HG03175 (cell line): ENCODE results near the gene DCUN1D4.

ENCODE experiments used
- ATAC-seq: cut with Tn5 transposase; IDR thresholded peaks from one replicate; pipeline ENCODE4 v1.9.1; 2021; ENCODE audit warnings: mild to moderate bottlenecking, moderate library complexity; ENCODE audit not compliant: unreplicated experiment

The DCUN1D4 gene

GRCh38 chr4:51853027-51853682 is 10.2 kb downstream of the DCUN1D4 start:
- no peak for ATAC-seq

DNA sequence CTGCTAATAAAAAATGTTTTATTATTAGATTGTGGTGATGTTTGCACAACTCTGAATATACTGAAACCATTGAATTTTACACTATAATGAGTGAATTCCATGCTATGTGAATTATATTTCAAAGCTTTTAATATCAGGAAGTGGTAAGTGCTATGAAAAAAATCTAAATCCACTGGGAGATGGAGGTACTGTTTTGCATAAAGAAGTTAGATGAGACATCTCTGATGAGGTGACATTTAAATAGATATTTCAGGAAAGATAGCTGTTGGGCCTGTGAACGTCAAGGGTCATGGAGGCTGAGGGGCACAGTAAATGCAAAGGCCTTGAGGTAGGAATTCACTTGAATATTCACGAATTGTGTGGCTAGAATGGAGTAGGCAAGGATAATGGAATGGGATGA is 12.3 kb downstream of the DCUN1D4 start:
- ATAC-seq = no peak

GRCh38 chr4:51855751-51856150 is 12.8 kb downstream of the DCUN1D4 start:
- no peak for ATAC-seq

DNA sequence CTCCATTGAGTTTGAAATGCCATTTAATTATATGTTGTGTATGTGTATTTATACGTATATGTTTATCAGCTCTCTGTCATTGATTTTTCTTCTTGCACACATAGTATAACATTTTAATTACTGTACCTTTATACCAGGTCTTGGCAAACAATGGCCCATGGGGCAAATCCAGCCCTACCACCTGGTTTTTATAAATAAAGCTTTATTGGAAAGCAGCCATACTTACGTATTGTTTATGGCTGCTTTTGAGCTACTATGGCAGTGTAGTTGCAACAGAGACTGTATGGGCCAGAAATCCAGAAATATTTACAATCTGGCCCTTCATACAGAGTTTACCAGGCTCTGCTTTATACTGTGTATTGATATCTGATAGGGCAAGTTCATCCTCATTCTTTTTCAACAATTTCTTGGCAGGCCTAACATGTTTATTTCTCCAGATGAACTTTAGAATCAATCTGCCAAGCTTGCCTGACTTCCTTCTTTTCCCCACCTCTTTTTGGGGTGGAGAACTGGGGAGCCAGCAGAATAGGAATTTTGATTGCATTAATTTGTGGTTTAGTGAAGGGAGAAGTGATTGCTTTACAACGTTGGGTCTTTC is 15.8 kb downstream of the DCUN1D4 start:
- no peak for ATAC-seq

DNA sequence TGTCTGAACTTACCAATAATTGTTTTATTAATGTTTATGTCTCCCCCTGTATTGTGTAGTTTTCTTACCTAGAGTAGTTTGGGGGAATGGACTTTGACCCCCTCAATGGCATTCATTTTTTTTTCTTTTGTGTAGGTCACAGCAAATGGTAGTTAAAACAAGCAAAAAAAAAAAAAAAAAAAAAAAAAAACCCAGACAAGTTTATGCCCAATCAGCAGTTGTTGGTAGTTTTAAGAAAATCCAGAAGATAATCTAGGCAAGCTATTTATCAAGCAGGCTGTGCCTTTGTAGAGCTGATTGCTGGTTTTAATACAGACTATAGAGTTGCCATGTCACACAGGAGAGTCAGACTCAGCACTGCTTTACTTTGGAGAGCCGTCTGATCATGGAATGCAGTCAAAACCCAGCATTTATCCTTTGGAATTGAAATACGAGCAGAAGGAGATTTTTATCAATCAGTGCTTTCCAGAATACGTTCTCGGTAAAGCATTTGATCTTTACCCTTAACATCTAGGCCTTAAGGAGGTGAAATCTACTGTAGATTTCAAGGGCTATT is 16.6 kb downstream of the DCUN1D4 start:
- ATAC-seq = no peak

- ATAC-seq = no peak
Measured at GRCh38 chr4:51862199-51862598, 19.2 kb downstream of the DCUN1D4 start.

DNA sequence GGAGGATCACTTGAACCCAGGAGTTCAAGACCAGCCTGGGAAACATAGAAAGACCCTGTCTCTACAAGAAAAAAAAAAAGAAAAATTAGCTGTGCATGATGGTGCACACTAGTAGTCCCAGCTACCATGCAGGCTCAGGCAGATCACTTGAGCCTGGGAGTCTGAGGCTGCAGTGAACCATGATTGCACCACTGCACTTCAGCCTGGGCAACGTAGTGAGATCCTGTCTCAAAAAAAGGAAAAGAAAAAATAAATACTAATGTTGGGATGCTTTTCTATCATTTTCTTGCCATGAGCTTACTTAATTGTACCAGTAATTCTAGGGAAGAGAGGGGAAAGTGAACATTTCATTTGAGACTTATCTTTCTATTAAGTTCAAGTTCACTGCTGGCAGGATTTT is 19.8 kb downstream of the DCUN1D4 start:
- ATAC-seq = no peak

GRCh38 chr4:51865717-51866116 is 22.8 kb downstream of the DCUN1D4 start:
- no peak for ATAC-seq

- ATAC-seq = no peak
Measured at GRCh38 chr4:51866835-51867234, 23.9 kb downstream of the DCUN1D4 start.

DNA sequence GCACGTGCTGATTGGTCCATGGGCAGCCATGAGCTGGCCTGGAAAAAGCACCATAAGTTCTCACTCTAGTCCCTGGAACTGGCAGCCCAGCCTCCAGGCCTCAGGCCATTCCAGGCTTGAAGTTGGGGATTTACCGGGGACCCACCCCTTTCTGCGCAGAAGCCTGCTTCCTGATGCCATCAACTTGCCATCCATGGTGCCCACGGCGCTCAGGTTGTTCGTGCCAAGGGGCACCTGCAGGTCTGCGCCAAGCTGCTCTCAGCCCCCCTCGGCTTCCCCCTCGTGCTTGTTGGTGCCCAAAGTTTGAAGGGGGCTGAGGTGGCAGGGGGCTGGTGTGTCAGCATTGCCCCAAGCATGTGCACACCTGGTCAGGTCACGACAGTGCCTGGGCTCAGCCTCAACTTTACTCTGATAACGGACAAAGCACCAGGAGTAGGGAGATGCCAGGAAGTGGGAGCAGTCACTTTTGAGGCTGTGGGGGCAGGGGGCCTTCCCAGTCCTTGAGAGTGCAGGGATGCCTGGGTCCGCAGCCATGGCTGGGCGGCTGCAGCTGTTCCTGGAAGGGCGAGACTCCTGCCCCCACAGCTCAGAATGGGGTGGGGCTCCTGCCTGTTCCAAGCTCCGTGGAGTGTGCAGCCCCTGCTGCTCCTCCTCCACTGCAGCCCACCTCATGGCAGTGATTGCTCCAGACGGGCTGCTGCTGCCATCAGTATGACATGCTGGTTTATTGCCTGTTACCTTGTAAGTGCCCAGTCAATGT is 24.9 kb downstream of the DCUN1D4 start:
- ATAC-seq = no peak

- ATAC-seq = no peak
Measured at GRCh38 chr4:51868449-51868847, 25.5 kb downstream of the DCUN1D4 start.

- no peak for ATAC-seq
Measured at GRCh38 chr4:51870441-51871188, 27.7 kb downstream of the DCUN1D4 start.

DNA sequence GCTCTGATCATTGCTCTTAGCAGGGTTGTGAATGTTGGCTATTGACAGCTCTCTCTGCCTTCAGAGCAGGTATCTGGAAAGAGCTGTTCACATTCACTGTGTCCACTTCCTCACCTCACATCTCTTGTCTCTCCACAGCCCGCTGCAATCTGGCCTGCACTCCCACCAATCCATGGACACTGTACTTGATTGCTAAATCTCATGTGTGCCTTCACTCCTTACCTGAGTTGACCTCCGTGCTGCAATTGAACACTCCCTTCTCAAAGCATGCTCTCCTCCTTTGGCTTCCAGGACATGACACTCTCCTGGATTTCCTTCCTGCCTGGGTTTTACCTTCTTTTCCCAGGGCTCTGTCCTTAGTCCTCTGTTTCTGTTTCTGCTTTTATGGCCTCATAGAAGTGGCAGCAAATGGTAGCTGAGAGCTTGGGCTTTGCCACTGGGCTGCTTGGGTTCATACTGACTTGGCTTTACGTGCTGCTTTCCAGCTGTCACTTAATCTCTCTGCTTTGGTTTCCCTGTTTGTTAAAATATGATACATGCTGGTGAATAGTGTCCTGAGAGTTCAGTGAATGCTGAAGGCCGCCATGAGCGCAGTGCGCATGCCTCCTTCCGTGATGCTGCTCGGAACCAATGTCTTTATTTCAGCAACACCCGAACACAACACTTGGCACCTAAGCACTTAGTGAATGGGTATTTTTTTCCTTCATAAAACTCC is 29.5 kb downstream of the DCUN1D4 start:
- no peak for ATAC-seq

- no peak for ATAC-seq
Measured at GRCh38 chr4:51874551-51874950, 31.6 kb downstream of the DCUN1D4 start.

DNA sequence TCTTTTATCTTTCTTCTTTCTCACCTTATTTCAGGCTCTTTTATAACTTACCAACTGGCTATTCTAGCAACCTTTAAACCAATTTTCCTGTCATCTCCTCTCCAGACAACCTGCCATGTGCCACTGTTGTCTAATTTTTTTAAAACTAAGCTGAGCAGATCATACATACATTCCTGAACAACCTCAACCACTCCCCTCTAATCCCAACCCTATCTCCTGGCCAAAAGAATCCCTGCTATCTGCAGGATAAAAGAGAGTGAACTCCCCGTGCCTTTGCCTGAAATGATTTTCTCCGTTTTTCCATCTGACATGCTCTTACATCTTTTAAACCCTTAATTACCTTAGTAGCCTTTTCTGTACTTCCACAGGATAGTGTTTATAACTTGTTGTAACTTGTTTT is 35.5 kb downstream of the DCUN1D4 start:
- no peak for ATAC-seq

GRCh38 chr4:51880016-51880915 is 37.3 kb downstream of the DCUN1D4 start:
- ATAC-seq = no peak

DNA sequence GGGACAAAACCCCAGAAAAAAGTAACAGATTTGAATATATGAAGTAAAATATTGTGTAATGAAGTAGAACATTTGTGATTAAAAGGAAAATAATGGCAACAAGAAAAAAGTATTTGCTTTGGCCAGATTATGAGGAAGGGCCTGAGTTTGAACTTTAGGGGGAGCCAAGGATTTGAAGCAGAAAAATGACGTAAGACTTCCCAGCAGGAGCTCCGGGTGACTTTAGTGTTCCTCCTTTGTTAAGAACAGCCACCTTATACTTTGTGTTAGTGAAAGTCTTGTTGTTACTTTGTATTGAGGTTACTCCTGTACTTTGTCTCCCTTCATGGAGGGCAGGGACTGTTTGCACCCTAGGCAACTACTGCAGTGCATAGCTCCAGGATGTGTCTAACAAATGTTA is 41.1 kb downstream of the DCUN1D4 start:
- ATAC-seq = no peak

DNA sequence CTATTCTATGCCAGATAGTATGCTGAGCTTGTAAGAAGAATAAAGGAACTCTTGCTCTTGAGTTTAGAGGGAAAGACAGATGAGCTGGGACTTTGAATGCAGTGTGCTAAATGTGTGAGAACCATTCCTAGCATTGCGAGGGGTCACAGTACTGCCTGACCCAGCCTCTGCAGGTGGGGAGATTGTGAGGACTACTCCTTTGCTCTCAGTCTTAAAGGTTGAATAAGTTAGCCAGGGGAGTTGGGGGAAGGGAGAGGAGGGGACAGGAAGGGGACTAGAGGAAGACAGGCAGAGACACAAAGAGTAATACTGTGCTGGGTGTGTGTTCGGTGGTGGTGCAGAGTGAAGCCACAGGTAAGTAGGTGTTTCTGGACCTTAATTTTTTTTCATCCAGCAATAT is 41.7 kb downstream of the DCUN1D4 start:
- ATAC-seq = no peak

DNA sequence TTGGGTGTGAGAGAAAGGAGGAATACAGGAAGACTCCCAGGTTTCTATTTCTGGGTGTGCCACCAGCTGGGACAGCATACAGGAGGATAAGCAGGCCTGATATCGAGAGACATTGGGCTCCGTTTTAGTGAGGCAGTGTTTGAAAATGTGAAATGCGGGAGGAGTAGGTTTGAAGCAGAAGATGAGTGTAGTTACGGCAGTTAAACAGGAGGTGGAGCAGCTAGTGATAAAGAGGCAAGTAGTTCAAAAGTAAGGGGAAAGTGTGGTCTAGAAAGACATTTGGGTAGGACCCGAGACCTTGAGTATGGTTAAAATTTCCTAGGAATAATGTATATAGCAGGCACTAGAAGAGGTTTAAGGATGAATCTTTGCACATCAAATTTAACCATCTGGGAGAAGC is 42.4 kb downstream of the DCUN1D4 start:
- peak; percentile 78 for ATAC-seq

- no peak for ATAC-seq
Measured at GRCh38 chr4:51890760-51891159, 47.8 kb downstream of the DCUN1D4 start.
